SK-N-SH (cell line): ENCODE results near the gene SIKE1.

ENCODE experiments used
- CTCF ChIP-seq: fragments of 200-600 bp; sonication (generic); IDR thresholded peaks from 2 replicates; pipeline ENCODE4 v1.6.1; 2017; ENCODE audit warnings: antibody characterized with exemption, mild to moderate bottlenecking, moderate library complexity
- EZH2phosphoT487 ChIP-seq: fragments of 200-600 bp; sonication (generic); IDR thresholded peaks from 2 replicates; pipeline ENCODE4 v1.6.1; 2017; ENCODE audit warnings: low read depth, mixed run types, mild to moderate bottlenecking, antibody characterized with exemption, moderate library complexity, borderline replicate concordance
- GATA2 ChIP-seq: sonication (generic); formaldehyde crosslinking; IDR thresholded peaks from 2 replicates; pipeline ENCODE4 v1.5.0; 2020; ENCODE audit warnings: mild to moderate bottlenecking, missing genetic modification reagents
- MAX ChIP-seq: IDR thresholded peaks from 2 replicates; pipeline ENCODE4 v1.4.0; 2012; ENCODE audit warnings: low read depth
- USF1 ChIP-seq: IDR thresholded peaks from 2 replicates; pipeline ENCODE4 v1.4.0; 2012; ENCODE audit warnings: low read depth, borderline replicate concordance
- USF2 ChIP-seq: fragments of 150-350 bp; IDR thresholded peaks from 2 replicates; pipeline ENCODE4 v1.6.1; 2017; ENCODE audit warnings: antibody characterized with exemption, low read length, low read depth, borderline replicate concordance

GRCh38 chr1:114828251-114828650 lies 47.8 kb upstream of the SIKE1 start:
- no peak for TF ChIP-seq CTCF
- TF ChIP-seq EZH2phosphoT487 = no peak
- TF ChIP-seq MAX = no peak
- TF ChIP-seq USF2 = no peak
- no peak for TF ChIP-seq USF1
- TF ChIP-seq GATA2 (CRISPR knock-in tag) = no peak
